ENCODE results near the gene BICD2.

DNA sequence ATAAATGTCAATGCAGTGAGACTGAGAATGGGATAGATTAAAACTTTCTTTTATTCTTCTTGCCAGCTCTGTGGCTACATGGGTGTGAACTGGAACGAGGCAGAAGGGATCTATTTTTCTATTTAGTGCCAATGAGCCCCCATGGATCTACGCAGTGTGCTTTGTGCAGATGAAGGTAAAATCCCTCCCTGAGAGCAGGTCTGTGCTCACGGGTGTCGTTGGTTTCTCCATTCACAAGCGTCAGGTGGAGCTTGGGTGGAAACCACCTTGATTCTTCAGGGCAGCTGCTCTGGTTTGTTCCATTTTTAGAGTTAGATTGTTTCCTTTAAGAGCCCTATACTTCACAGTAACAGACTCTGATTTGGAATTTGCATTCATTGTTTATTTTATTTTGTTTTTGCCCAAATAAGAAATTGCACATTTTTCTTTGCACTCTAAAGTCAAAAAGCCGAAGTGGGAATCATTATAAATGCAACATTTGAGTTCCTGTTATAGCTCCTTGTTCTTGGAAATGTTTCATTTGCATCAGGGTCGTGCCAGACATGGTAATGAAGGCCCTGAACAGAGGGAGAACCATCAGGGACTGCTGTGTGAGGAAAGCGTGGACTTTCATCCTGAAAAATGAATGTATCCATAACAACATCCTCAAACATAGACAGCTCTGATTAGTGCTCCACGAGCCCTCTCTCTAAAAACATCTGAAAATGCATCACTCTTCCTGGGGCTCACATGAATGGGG, 31.1 kb upstream of the BICD2 start:
- TF ChIP-seq ELF1 (CRISPR knock-in tag; IDR thresholded peaks at IDR 0.05) (no peak), EP300 (IDR thresholded peaks at IDR 0.05; ENCODE audit: low read depth in 2 of 2, low read length in 2 of 2) (no peak), EP300 (CRISPR knock-in tag; IDR thresholded peaks at IDR 0.05; ENCODE audit: borderline replicate concordance) (no peak), ZNF710 (CRISPR knock-in tag; IDR thresholded peaks at IDR 0.05; ENCODE audit: borderline replicate concordance) (no peak), ZZZ3 (CRISPR knock-in tag; IDR thresholded peaks at IDR 0.05; ENCODE audit: borderline replicate concordance) (no peak), EED (CRISPR knock-in tag; IDR thresholded peaks at IDR 0.05) (no peak)
- TF ChIP-seq, protein P1, sequence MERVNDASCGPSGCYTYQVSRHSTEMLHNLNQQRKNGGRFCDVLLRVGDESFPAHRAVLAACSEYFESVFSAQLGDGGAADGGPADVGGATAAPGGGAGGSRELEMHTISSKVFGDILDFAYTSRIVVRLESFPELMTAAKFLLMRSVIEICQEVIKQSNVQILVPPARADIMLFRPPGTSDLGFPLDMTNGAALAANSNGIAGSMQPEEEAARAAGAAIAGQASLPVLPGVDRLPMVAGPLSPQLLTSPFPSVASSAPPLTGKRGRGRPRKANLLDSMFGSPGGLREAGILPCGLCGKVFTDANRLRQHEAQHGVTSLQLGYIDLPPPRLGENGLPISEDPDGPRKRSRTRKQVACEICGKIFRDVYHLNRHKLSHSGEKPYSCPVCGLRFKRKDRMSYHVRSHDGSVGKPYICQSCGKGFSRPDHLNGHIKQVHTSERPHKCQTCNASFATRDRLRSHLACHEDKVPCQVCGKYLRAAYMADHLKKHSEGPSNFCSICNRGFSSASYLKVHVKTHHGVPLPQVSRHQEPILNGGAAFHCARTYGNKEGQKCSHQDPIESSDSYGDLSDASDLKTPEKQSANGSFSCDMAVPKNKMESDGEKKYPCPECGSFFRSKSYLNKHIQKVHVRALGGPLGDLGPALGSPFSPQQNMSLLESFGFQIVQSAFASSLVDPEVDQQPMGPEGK (CRISPR knock-in tag; IDR thresholded peaks at IDR 0.05), result no peak

All from HepG2 (cell line).